A673 (cell line): ENCODE data around the gene TBX3.

Source experiments
- CTCF ChIP-seq: fragments of 300-800, 200-600 bp; sonication (generic); conservative IDR thresholded peaks from 2 replicates; pipeline ENCODE4 v1.5.1; 2017; ENCODE audit warnings: low read depth, mild to moderate bottlenecking, antibody characterized with exemption, low read length, moderate library complexity, mixed read lengths
- EZH2 ChIP-seq: fragments of 200-600 bp; sonication (generic); IDR thresholded peaks from 2 replicates; pipeline ENCODE4 v1.6.1; 2017; ENCODE audit warnings: borderline replicate concordance, low read depth, mild to moderate bottlenecking, mixed read lengths, antibody characterized with exemption, low read length; ENCODE audit not compliant: poor library complexity, severe bottlenecking

- no peak for TF ChIP-seq CTCF
- no peak for TF ChIP-seq EZH2
Observed at GRCh38 chr12:114680604-114681069, 3.3 kb downstream of the TBX3 start.
